ENCODE measurements around the gene DOCK10.

GRCh38 chr2:224959556-224959955 is 82.7 kb downstream of the DOCK10 start:
- TF ChIP-seq ZNF121 (CRISPR knock-in tag; IDR thresholded peaks at IDR 0.05) (no peak), ZNF219 (CRISPR knock-in tag; IDR thresholded peaks at IDR 0.05; ENCODE audit: borderline replicate concordance) (no peak), CTCF (IDR thresholded peaks at IDR 0.05) (no peak), ETV6 (CRISPR knock-in tag; IDR thresholded peaks at IDR 0.05) (no peak), MAX (CRISPR knock-in tag; IDR thresholded peaks at IDR 0.05) (no peak), ATF2 (CRISPR knock-in tag; IDR thresholded peaks at IDR 0.05; ENCODE audit: borderline replicate concordance, low read depth) (no peak)
- TF ChIP-seq, protein P1, sequence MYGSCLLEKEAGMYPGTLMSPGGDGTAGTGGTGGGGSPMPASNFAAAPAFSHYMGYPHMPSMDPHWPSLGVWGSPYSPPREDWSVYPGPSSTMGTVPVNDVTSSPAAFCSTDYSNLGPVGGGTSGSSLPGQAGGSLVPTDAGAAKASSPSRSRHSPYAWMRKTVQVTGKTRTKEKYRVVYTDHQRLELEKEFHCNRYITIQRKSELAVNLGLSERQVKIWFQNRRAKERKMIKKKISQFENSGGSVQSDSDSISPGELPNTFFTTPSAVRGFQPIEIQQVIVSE (CRISPR knock-in tag; IDR thresholded peaks at IDR 0.05; ENCODE audit: borderline replicate concordance) = no peak
